ENCODE data around the gene EYS. TPM values are rescaled to one million over a fixed set of nuclear protein-coding genes. Genes with fewer than 3 reads are reported as not detected.
A peak's percentile ranks its signal among the peaks of the same experiment; 100 is the strongest.

EYS gene
- total and polyA plus RNA-seq, 2 of the 13 experiments (the other 11 are each of a cell fraction or from before 2014, with no cell fraction given) = 0.04 to 0.07 TPM

GRCh38 chr6:64084185-64084663 is 1622.8 kb downstream of the EYS start (continued):
- TF ChIP-seq HMGXB3 (CRISPR knock-in tag; IDR thresholded peaks at IDR 0.05; ENCODE audit: borderline replicate concordance) (no peak), ZNF276 (CRISPR knock-in tag; IDR thresholded peaks at IDR 0.05; ENCODE audit: low read depth) (no peak), HMG20A (CRISPR knock-in tag; IDR thresholded peaks at IDR 0.05; ENCODE audit: borderline replicate concordance) (peak; percentile 91), ZNF207 (IDR thresholded peaks at IDR 0.05; ENCODE audit: borderline replicate concordance) (no peak), ZFP36L2 (CRISPR knock-in tag; IDR thresholded peaks at IDR 0.05) (no peak), ZNF354B (CRISPR knock-in tag; IDR thresholded peaks at IDR 0.05) (no peak), CCDC6 (CRISPR knock-in tag; IDR thresholded peaks at IDR 0.05) (0 out of 2 replicates have a peak, but pooled peaks have one; percentile 20), ETV5 (CRISPR knock-in tag; IDR thresholded peaks at IDR 0.05; ENCODE audit: borderline replicate concordance) (no peak), ZNF24 (IDR thresholded peaks at IDR 0.05) (no peak), ZBTB25 (CRISPR knock-in tag; IDR thresholded peaks at IDR 0.05) (no peak), EZH2 (conservative IDR thresholded peaks at IDR 0.05; ENCODE audit: low read depth, low read length) (no peak), REPIN1 (CRISPR knock-in tag; IDR thresholded peaks at IDR 0.05; ENCODE audit: borderline replicate concordance, low read depth) (0 out of 2 replicates have a peak, but pooled peaks have one; percentile 26), ZMYM2 (CRISPR knock-in tag; IDR thresholded peaks at IDR 0.05) (no peak), ATF1 (CRISPR knock-in tag; IDR thresholded peaks at IDR 0.05) (0 out of 2 replicates have a peak, but pooled peaks have one; percentile 42), CBX2 (IDR thresholded peaks at IDR 0.05; ENCODE audit: low read depth, low read length) (no peak), CBX2 (CRISPR knock-in tag; IDR thresholded peaks at IDR 0.05; ENCODE audit: low read depth) (no peak), NFRKB (IDR thresholded peaks at IDR 0.05) (no peak), ZNF672 (CRISPR knock-in tag; IDR thresholded peaks at IDR 0.05) (no peak)

Measured in HepG2 (cell line).